ENCODE measurements around the gene SHC1. TPM values are rescaled to one million over a fixed set of nuclear protein-coding genes. Genes with fewer than 3 reads are reported as not detected.

SHC1 gene
- total RNA-seq, 1 experiment from 2014 or later, result 199 TPM

GRCh38 chr1:154992721-154993571 is 22.4 kb upstream of the SHC1 start (continued):
- TF ChIP-seq FOXP4 (CRISPR knock-in tag; IDR thresholded peaks at IDR 0.05), result no peak
- no peak for TF ChIP-seq KAT7 (CRISPR knock-in tag; IDR thresholded peaks at IDR 0.05; ENCODE audit: borderline replicate concordance)
- TF ChIP-seq, protein P1, sequence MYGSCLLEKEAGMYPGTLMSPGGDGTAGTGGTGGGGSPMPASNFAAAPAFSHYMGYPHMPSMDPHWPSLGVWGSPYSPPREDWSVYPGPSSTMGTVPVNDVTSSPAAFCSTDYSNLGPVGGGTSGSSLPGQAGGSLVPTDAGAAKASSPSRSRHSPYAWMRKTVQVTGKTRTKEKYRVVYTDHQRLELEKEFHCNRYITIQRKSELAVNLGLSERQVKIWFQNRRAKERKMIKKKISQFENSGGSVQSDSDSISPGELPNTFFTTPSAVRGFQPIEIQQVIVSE (CRISPR knock-in tag; IDR thresholded peaks at IDR 0.05; ENCODE audit: borderline replicate concordance), result no peak
- no peak for TF ChIP-seq AR (CRISPR knock-in tag; IDR thresholded peaks at IDR 0.05)
- TF ChIP-seq ZNF121 (CRISPR knock-in tag; IDR thresholded peaks at IDR 0.05), result no peak
- no peak for TF ChIP-seq JUN (CRISPR knock-in tag; IDR thresholded peaks at IDR 0.05)
- no peak for TF ChIP-seq SOX15 (CRISPR knock-in tag; IDR thresholded peaks at IDR 0.05)
- TF ChIP-seq ESRRA (CRISPR knock-in tag; IDR thresholded peaks at IDR 0.05; ENCODE audit: borderline replicate concordance), result no peak
- no peak for TF ChIP-seq TP53 (CRISPR knock-in tag; IDR thresholded peaks at IDR 0.05)
- TF ChIP-seq SMAD3 (CRISPR knock-in tag; IDR thresholded peaks at IDR 0.05; ENCODE audit: borderline replicate concordance), result no peak
- no peak for TF ChIP-seq GRHL2 (CRISPR knock-in tag; IDR thresholded peaks at IDR 0.05; ENCODE audit: insufficient replicate concordance, severe bottlenecking)
- TF ChIP-seq STAT6 (CRISPR knock-in tag; conservative IDR thresholded peaks at IDR 0.05; ENCODE audit: low read depth), result no peak
- TF ChIP-seq PRRX2 (CRISPR knock-in tag; IDR thresholded peaks at IDR 0.05), result no peak

GRCh38 chr1:154990276-154990675 is 19.7 kb upstream of the SHC1 start:
- ChIA-PET CTCF (interaction anchor here (0.8 kb wide), 1 partner anchor 9 kb away, joined by 5 read pairs; no protein-coding TSS in a partner anchor), POLR2A (interaction anchor here (1.2 kb wide), 1 partner anchor 34 kb away, joined by 3 read pairs; the partner anchor contains the start of gene PBXIP1)
- no peak for DNase-seq (ENCODE audit: low spot score)
- no peak overlapping the region for H3K4me3 Mint-ChIP-seq
- H3K27ac Mint-ChIP-seq, result no peak overlapping the region; the same call in 1 of the 2 replicates
- ATAC-seq, result no peak
- no peaks in the 10 kb centered on the region for H3K9me3 Mint-ChIP-seq
- H3K4me1 Mint-ChIP-seq, result peaks cover 10% of the 10 kb centered on the region; the same call in 1 of the 2 replicates
- H3K36me3 Mint-ChIP-seq, result peaks cover 26% of the 10 kb centered on the region
- H3K27me3 Mint-ChIP-seq (ENCODE audit: low read depth), result no peaks in the 10 kb centered on the region; the same call in 1 of the 2 replicates
- TF ChIP-seq TCF7 (CRISPR knock-in tag; IDR thresholded peaks at IDR 0.05; ENCODE audit: low read depth) (no peak), ATF6 (CRISPR knock-in tag; IDR thresholded peaks at IDR 0.05) (no peak), NR1H2 (CRISPR knock-in tag; IDR thresholded peaks at IDR 0.05) (no peak), GTF2I (CRISPR knock-in tag; conservative IDR thresholded peaks at IDR 0.05) (no peak), RELA (CRISPR knock-in tag; IDR thresholded peaks at IDR 0.05; ENCODE audit: borderline replicate concordance) (no peak), STAT6 (CRISPR knock-in tag; conservative IDR thresholded peaks at IDR 0.05; ENCODE audit: low read depth) (no peak), FOXJ3 (CRISPR knock-in tag; IDR thresholded peaks at IDR 0.05; ENCODE audit: borderline replicate concordance) (no peak), MAX (CRISPR knock-in tag; IDR thresholded peaks at IDR 0.05) (no peak), E2F5 (CRISPR knock-in tag; IDR thresholded peaks at IDR 0.05) (no peak)
